Measurements from ENCODE around the gene KIR2DL1.

- TF ChIP-seq CTCF (conservative IDR thresholded peaks at IDR 0.05 in 1 of 2, IDR thresholded peaks at IDR 0.05 in 1 of 2; ENCODE audit: low read depth in 1 of 2, low read length in 2 of 2), result no peak
- no peak for TF ChIP-seq EZH2 (IDR thresholded peaks at IDR 0.05; ENCODE audit: low read length, missing control alignments)
Measured at GRCh38 chr19:54805665-54806515, 36.3 kb downstream of the KIR2DL1 start.

All from fibroblast of lung (primary cell).